Measurements from ENCODE around the gene RPL13A.
"Not testable (repeated sequence)": the region's sequence is repeated elsewhere in the genome, so short reads cannot be mapped to it uniquely, and the experiment has no call there.

RPL13A gene

DNA sequence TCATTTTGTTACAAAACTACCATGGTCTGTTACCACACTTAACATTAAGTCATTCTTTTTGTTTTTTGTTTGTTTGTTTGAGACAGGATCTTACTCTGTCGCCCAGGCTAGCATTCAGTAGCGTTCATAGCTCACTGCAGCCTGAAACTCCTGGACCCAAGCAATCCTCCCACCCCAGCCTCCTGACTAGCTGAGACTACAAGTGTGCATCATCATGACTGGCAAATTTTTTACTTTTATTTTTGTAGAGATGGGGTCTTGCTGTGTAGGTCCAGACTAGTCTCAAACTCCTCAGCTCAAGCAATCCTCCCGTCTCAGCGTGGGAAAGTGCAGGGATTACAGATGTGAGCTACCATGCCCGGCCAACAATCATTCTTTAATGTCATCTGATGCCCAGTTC lies 31.1 kb upstream of the RPL13A start:
- DNase-seq (ENCODE audit: low read depth in 2 of 2): no peak

GRCh38 chr19:49458567-49458903 lies 28.9 kb upstream of the RPL13A start:
- DNase-seq (ENCODE audit: low read depth in 2 of 2): no peak

DNA sequence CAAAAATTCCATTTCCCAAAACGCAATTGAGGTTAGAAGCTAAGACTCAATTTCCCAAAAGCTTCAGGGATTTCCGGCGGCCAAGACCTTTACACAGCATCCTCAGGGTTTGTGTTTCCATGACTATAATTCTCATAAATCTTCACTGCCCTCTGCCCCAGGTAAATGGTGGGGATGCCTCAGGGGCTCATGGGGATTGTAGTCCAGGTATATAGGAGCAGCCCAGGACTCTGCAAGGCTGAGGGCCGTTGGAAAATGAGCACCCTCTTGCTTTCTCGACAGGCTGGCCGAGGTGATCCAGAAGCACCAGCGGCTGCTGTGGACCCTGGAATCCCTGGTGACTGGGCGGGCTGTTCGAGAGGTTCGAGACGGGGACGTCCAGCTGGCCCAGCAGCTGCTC lies 28.0 kb upstream of the RPL13A start:
- no peak for DNase-seq (ENCODE audit: low read depth in 2 of 2)

- DNase-seq (ENCODE audit: low read depth in 2 of 2): not testable (repeated sequence)
Observed at GRCh38 chr19:49461130-49461529, 26.3 kb upstream of the RPL13A start.

DNA sequence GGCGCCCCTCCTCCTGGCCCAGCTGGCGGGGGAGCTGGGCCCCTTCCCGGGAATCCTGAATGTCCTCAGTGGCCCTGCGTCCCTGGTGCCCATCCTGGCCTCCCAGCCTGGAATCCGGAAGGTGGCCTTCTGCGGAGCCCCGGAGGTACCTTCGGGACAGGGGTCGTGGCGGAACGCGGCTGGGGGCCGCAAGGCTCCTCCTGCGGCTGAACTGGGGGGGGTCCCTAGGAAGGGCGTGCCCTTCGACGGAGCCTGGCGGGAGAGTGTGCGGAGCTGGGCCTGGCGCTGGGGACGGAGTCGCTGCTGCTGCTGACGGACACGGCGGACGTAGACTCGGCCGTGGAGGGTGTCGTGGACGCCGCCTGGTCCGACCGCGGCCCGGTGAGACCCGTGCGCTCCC lies 25.8 kb upstream of the RPL13A start:
- DNase-seq (ENCODE audit: low read depth in 2 of 2): no peak

DNA sequence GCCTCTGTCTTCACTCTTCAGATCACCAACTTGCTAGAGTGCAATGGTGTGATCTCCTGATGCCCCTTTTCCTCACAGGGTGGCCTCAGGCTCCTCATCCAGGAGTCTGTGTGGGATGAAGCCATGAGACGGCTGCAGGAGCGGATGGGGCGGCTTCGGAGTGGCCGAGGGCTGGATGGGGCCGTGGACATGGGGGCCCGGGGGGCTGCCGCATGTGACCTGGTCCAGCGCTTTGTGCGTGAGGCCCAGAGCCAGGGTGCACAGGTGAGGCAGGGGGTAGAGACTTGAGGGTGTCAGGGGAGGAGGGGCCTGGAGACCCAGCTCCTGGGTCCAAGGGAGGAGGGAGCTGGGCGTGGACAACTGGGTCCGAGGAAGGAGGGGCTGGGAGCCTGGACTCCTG lies 24.9 kb upstream of the RPL13A start:
- DNase-seq (ENCODE audit: low read depth in 2 of 2): no peak

GRCh38 chr19:49463960-49464740 lies 23.3 kb upstream of the RPL13A start:
- DNase-seq (ENCODE audit: low read depth in 2 of 2): no peak

- no peak for DNase-seq (ENCODE audit: low read depth in 2 of 2)
Observed at GRCh38 chr19:49465371-49465770, 22.0 kb upstream of the RPL13A start.

- DNase-seq (ENCODE audit: low read depth in 2 of 2): no peak
Observed at GRCh38 chr19:49468199-49468598, 19.2 kb upstream of the RPL13A start.

DNA sequence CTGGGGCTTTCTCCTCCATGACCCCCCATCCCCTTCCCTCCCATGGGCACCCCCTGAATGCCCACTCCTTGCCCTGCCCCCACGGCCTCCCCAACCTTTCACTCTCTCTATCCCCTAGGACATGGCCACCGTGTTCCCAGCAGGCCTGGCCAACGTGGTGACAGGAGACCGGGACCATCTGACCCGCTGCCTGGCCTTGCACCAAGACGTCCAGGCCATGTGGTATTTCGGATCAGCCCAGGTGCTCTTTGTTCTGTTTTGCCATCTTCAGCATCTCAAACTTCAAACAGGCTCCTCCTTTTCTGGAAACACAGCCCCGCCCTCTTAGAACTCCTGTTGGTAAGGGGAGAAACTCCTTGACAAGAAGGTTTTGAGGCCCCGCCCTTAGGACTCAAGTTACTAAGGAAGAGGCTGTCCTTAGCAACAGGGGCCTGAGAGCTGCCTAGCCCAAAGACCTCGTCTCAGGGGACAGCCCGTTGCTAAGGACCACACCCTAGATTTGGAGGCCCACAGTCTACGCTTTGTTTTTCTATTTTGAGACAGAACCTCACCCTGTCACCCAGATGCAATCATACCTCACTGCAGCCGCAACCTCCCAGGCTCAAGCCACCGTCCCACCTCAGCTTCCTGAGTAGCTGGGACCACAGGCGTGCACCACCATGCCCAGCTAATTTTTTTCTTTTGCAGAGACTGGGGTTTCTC lies 18.5 kb upstream of the RPL13A start:
- DNase-seq (ENCODE audit: low read depth in 2 of 2): peak; percentile 60 to 71

DNA sequence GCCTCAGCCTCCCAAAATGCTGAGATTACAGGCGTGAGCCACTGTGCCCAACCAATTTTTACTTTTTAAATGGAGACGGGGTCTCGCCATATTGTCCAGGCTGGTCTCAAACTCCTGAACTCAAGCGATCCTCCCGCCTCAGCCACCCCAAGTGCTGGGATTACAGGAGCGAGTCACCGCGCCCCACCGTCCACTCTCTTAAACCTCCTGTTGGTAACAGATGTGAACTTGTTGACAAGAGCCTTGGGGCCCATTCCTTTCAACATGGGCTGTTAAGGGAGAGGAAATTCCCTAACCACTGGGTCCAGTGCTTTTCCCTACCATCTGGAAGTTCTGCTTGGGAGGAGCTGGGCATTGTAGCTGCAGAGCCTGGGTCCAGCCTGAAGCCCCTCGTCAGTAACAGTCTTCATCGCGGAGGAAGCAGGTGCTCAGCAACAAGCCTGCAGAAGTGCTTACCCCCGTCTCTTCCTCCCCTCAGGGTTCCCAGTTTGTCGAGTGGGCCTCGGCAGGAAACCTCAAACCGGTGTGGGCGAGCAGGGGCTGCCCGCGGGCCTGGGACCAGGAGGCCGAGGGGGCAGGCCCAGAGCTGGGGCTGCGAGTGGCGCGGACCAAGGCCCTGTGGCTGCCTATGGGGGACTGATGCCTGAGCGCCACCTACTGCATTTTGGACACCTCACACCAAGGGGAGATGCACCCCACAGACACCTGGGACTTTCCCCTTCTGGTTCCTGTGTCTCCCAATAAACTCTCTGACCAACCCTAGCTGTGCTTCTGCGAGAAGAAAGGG lies 17.4 kb upstream of the RPL13A start:
- DNase-seq (ENCODE audit: low read depth in 2 of 2): peak; percentile 52 to 64

DNA sequence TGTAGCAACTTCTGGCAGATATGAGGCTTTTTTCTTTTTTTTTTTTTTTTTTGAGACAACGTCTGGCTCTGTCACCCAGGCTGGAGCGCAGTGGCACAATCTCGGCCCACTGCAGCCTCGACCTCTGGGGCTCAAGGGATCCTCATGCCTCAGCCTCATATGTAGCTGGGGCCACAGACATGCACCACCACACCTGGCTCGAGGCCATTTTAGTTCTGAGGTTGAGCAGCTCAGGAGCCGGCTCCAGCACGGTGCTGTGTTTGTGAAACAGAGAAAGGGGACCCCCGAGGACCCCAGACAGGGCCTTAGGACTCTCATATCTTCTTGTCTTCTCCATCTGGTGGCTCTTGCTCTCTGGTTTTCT lies 16.8 kb upstream of the RPL13A start:
- DNase-seq (ENCODE audit: low read depth in 2 of 2): no peak

- no peak for DNase-seq (ENCODE audit: low read depth in 2 of 2)
Observed at GRCh38 chr19:49472936-49473335, 14.5 kb upstream of the RPL13A start.

DNA sequence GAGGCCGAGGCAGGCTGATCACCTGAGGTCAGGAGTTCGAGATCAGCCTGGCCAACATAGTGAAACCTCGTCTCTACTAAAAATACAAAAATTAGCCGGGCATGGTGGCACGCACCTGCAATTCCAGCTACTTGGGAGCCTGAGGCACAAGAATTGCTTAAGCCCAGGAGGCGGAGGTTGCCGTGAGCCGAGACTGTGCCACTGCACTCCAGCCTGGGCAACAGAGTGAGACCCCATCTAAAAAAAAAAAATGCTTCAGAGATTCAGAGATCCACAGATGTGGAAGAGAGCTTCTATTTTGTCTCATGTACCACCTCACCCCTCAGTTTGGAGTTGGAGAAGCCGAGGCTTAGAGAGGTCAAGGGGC lies 13.9 kb upstream of the RPL13A start:
- DNase-seq (ENCODE audit: low read depth in 2 of 2): not testable (repeated sequence)

DNA sequence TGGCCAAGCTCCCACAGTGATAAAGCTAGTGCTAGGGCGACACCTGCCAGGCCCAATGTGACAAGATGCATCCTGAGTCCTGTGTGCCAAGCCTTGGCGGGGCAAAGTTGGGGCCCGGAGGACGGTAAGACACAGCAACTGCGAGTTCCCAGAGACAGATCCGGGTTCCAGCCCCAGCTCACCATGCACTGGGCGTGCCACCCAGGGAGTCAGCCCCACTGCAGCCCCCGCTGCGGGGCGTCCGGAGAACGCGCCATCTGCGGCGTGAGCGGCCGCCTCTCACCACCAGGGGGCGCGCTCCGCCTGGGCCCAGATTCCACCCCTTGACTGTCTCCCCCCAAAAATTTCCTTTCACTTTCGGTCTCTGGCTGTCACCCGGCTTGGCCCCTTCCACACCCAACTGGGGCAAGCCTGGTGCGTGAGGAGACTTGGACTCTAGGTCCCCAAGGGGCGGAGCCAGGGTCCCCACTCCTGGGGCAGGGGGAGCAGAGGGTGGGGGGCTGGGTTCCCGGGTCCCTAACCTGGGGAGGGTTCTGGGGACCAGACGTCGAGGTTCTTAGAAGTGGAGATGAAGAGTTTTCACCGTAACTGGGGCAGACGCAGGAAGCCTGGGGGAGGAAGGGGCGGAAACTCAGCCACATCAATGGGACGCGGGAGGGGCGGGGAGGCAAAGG lies 13.4 kb upstream of the RPL13A start, which contains the start of gene FLT3LG:
FLT3LG (plus strand) TSS at position 348 of the 674 bp plus-strand sequence. CDS start 425 bp downstream, outside the sequence.
- DNase-seq (ENCODE audit: low read depth in 2 of 2): peak; percentile 77 to 78

- DNase-seq (ENCODE audit: low read depth in 2 of 2): no peak
Observed at GRCh38 chr19:49474542-49474924, 12.9 kb upstream of the RPL13A start.

DNA sequence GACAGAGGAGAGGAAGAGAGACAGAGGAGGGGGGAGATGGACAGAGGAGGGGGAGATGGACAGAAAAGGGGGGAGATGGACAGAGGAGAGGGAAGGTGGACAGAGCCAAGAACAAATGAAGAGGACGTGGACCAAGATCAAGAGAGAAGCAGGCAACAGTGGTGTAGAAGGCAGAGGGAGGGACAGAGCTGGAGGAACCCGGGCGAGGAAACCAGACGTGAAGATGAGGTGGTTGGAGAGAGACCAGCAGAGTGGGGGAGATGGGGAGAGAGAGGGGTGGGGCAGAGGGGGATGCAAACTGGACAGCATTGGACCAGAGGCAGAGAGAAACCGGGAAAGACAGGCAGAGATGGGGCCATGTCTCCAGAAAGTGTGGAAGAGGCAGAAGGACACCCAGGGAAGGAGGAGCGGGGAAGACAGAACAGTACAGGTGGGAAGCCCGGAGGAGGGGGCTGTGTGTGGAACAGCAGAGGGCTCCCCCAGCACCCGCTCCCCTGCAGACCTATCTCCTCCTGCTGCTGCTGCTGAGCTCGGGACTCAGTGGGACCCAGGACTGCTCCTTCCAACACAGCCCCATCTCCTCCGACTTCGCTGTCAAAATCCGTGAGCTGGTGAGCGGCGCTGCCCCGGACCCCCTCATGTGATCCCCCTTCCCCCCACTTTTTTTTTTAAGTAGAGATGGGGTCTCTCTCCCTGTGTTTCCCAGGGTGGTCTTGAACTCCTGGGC lies 12.1 kb upstream of the RPL13A start:
- DNase-seq (ENCODE audit: low read depth in 2 of 2): no peak

GRCh38 chr19:49475995-49476880 lies 11.2 kb upstream of the RPL13A start:
- DNase-seq (ENCODE audit: low read depth in 2 of 2): no peak

- DNase-seq (ENCODE audit: low read depth in 2 of 2): no peak
Observed at GRCh38 chr19:49479975-49480628, 7.3 kb upstream of the RPL13A start.

All from stimulated activated CD8-positive, alpha-beta memory T cell treated with anti-CD3 and anti-CD28 coated beads, Interleukin-7, amount 100 ng/mL, for 1 hour (primary cell).